HG03565 (cell line): ENCODE data around the gene DRAXIN.

Experiments
- ATAC-seq: cut with Tn5 transposase; IDR thresholded peaks from one replicate; pipeline ENCODE4 v1.9.1; 2021; ENCODE audit warnings: mild to moderate bottlenecking, moderate library complexity; ENCODE audit not compliant: unreplicated experiment

The DRAXIN gene

GRCh38 chr1:11654939-11655808 is 36.3 kb upstream of the DRAXIN start:
- ATAC-seq = no peak

DNA sequence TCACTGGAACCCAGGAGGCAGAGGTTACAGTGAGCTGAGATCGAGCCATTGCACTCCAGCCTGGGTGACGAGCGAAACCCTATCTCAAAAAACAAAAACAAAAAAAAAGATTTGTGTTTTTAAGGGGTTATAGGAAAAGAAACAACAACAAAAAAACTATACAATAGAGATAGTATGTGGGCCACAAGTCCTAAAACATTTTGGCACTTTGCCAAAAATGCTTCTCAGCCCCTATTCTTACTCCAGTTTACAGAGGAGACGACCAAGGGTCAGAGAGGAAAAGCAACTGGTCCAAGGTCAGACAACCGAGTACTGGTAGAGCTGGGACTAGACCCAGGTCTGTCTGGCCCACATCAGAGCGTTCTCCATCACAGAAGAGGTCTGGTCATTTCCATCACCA is 33.9 kb upstream of the DRAXIN start:
- no peak for ATAC-seq

- ATAC-seq = no peak
These were observed 33.0 kb upstream of the DRAXIN start for GRCh38 chr1:11658542-11658941.

- ATAC-seq = no peak
These were observed 31.8 kb upstream of the DRAXIN start for GRCh38 chr1:11659748-11660147.

GRCh38 chr1:11661103-11661502 is 30.4 kb upstream of the DRAXIN start:
- ATAC-seq = no peak

GRCh38 chr1:11664336-11665065 is 27.0 kb upstream of the DRAXIN start:
- peak; percentile 22 for ATAC-seq

- no peak for ATAC-seq
These were observed 23.0 kb upstream of the DRAXIN start for GRCh38 chr1:11668516-11668915.

- ATAC-seq = no peak
These were observed 20.8 kb upstream of the DRAXIN start for GRCh38 chr1:11670747-11671146.

DNA sequence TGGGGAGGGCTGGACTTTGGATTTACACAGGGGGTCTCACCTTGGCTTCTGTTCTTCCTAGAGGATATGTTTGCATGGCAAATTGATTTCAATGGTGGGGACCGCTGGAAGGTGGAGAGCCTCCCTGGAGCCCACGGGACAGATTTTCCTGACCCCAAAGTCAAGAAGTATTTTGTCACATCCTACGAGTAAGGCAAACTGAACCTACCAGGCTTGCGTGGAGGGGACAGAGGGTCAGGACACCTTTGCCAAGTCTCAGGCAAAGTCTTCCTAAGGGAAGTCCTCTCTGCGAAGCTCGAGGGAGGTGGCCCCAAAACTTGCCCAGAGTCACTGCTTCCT is 20.3 kb upstream of the DRAXIN start:
- ATAC-seq = no peak

- no peak for ATAC-seq
These were observed 19.8 kb upstream of the DRAXIN start for GRCh38 chr1:11671544-11672286.

GRCh38 chr1:11673089-11673769 is 18.3 kb upstream of the DRAXIN start:
- no peak for ATAC-seq

- ATAC-seq = no peak
These were observed 17.0 kb upstream of the DRAXIN start for GRCh38 chr1:11674488-11674887.

GRCh38 chr1:11675325-11675724 is 16.2 kb upstream of the DRAXIN start:
- ATAC-seq = no peak

GRCh38 chr1:11676386-11677103 is 15.0 kb upstream of the DRAXIN start:
- no peak for ATAC-seq

GRCh38 chr1:11678442-11678841 is 13.1 kb upstream of the DRAXIN start:
- no peak for ATAC-seq

- ATAC-seq = peak; percentile 22
These were observed 11.0 kb upstream of the DRAXIN start for GRCh38 chr1:11680270-11681070.

DNA sequence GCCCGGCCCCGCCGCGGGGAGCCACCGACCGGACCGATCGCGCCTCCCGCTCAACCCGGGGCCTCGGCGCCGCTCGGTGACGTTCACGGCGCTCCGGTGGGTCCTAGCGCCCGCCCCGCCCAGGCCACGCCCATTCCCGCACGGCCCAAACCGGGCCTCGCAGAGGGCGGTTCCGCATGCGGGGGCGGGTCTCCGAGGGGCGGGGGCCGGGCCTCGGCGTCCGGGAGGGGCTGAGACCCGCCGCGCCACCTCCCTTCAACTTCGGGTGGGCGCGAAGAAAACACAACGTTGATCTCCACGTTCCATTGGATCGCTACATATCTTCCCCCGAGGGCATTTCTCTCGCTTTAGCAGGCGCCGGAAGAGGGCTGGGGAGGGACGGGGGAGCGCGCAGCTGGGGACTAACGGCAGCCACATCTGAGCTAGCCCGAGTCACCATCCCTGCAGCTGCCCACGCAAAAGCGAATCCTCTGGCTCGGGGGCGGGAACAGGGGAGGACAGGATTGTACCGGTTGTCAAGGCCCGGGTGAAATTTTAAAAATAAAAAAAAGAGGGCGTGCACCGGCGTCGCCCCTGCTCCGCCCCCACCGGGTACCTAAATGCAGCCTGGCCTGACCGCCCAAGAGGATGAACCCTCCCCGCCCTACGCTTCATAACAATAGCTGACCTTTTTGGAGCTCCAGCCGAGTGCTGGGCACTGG is 10.3 kb upstream of the DRAXIN start, which contains the start of gene MAD2L2:
Gene MAD2L2 (minus strand): TSS at position 78 of the 701 bp plus-strand sequence. CDS start 547 bp downstream, outside the sequence.
- peak; percentile 80 for ATAC-seq

GRCh38 chr1:11682287-11682771 is 9.2 kb upstream of the DRAXIN start:
- no peak for ATAC-seq

GRCh38 chr1:11682799-11683198 is 8.7 kb upstream of the DRAXIN start:
- ATAC-seq = no peak
